NB4 (cell line): ENCODE measurements around the gene EFTUD2.

Experiments used
- MYC ChIP-seq: IDR thresholded peaks from 2 replicates; pipeline ENCODE4 v1.6.1; 2011; ENCODE audit warnings: low read depth, low read length
- TF ChIP-seq, protein P1 (sequence below): IDR thresholded peaks from one replicate; pipeline ENCODE4 v1.5.1; 2012; ENCODE audit warnings: low read depth, low read length

DNA sequence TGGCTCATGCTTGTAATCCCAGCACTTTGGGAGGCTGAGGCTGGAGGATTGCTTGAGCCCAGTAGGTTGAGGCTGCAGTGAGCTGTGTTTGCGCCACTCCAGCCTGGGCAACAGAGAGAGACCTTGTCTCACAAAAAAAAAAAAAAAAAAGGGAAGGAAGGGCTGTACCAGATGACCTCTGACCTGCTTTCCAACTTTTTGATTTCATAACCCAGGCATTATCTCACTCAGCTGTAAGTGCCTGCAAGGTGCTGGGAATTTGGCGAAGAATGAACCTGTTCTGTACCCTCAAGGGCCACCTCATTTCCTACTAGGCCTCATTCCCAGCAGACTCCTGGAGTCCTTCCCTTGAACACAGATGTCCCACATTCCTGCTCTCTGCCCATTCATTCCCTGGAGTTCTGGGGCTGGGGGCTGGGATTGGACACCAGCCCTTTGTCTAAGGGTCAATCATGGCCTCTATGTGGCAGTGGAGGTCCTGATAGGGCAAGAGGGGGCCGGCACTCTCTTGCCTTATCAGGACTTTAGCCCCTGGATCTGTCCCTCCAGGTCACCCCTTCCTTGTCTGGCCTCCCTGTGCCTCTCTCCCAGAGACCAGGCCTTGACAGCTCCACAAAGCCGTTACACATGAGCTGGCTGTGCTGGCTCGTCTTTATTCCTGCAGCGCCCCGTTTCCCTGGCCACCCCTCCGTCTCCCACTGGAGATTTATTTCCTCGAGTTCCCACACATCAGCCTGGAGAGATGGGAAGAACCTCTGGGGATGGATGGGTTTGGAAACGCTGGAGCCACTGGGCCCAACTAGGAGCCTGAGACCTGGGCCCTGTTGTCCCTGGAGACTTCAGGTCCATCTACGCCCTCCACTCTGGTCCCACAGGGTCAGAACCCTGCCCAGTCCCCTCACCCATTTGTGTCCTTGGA lies 16.9 kb upstream of the EFTUD2 start:
- TF ChIP-seq, protein P1, sequence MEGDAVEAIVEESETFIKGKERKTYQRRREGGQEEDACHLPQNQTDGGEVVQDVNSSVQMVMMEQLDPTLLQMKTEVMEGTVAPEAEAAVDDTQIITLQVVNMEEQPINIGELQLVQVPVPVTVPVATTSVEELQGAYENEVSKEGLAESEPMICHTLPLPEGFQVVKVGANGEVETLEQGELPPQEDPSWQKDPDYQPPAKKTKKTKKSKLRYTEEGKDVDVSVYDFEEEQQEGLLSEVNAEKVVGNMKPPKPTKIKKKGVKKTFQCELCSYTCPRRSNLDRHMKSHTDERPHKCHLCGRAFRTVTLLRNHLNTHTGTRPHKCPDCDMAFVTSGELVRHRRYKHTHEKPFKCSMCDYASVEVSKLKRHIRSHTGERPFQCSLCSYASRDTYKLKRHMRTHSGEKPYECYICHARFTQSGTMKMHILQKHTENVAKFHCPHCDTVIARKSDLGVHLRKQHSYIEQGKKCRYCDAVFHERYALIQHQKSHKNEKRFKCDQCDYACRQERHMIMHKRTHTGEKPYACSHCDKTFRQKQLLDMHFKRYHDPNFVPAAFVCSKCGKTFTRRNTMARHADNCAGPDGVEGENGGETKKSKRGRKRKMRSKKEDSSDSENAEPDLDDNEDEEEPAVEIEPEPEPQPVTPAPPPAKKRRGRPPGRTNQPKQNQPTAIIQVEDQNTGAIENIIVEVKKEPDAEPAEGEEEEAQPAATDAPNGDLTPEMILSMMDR: no peak
- TF ChIP-seq MYC: no peak
